Memory B cell (primary cell): Measurements from ENCODE around the gene CENPF.

Experiments used
- ATAC-seq: fragments of 150-1000 bp; cut with Tn5 transposase; 2 replicates; pipeline ENCODE4 v1.10.0; 2021; ENCODE audit warnings: low read depth, mild to moderate bottlenecking, moderate library complexity
- DNase-seq, 2 donors: peaks; one replicate each; pipeline ENCODE4 v3.0.0; 2022; ENCODE audit warnings: low spot score in 2 of 2
- H3K27ac Mint-ChIP-seq: one replicate; pipeline ENCODE4 v1.8.0; 2022; ENCODE audit warnings: mild to moderate bottlenecking, moderate library complexity, mixed read lengths
- H3K27me3 Mint-ChIP-seq: one replicate; pipeline ENCODE4 v1.8.0; 2022; ENCODE audit warnings: mixed read lengths
- H3K36me3 Mint-ChIP-seq: one replicate; pipeline ENCODE4 v1.8.0; 2022; ENCODE audit warnings: mild to moderate bottlenecking, mixed read lengths
- H3K4me1 Mint-ChIP-seq: one replicate; pipeline ENCODE4 v1.8.0; 2022; ENCODE audit warnings: mixed read lengths
- H3K4me3 Mint-ChIP-seq: one replicate; pipeline ENCODE4 v1.8.0; 2022; ENCODE audit warnings: mild to moderate bottlenecking, moderate library complexity, mixed read lengths
- H3K9me3 Mint-ChIP-seq: one replicate; pipeline ENCODE4 v1.8.0; 2022; ENCODE audit warnings: mixed read lengths

Gene CENPF

GRCh38 chr1:214617246-214617645 lies 14.3 kb downstream of the CENPF start:
- no peak overlapping the region for H3K4me3 Mint-ChIP-seq
- no peaks in the 10 kb centered on the region for H3K4me1 Mint-ChIP-seq
- ATAC-seq (no peak), DNase-seq (no peak)
- no peaks in the 10 kb centered on the region for H3K27me3 Mint-ChIP-seq
- H3K9me3 Mint-ChIP-seq, result no peaks in the 10 kb centered on the region
- no peak overlapping the region for H3K27ac Mint-ChIP-seq
- no peaks in the 10 kb centered on the region for H3K36me3 Mint-ChIP-seq

GRCh38 chr1:214617843-214618242 lies 14.8 kb downstream of the CENPF start:
- ATAC-seq, result no peak
- no peaks in the 10 kb centered on the region for H3K27me3 Mint-ChIP-seq
- H3K4me1 Mint-ChIP-seq, result no peaks in the 10 kb centered on the region
- H3K36me3 Mint-ChIP-seq, result no peaks in the 10 kb centered on the region
- H3K27ac Mint-ChIP-seq, result no peak overlapping the region
- no peak overlapping the region for H3K4me3 Mint-ChIP-seq
- no peak for DNase-seq
- H3K9me3 Mint-ChIP-seq, result no peaks in the 10 kb centered on the region

GRCh38 chr1:214621236-214621635 lies 18.2 kb downstream of the CENPF start:
- Mint-ChIP-seq H3K9me3 (no peaks in the 10 kb centered on the region), H3K27ac (no peak overlapping the region), H3K4me3 (no peak overlapping the region), H3K27me3 (no peaks in the 10 kb centered on the region), H3K36me3 (no peaks in the 10 kb centered on the region), H3K4me1 (no peaks in the 10 kb centered on the region)
- ATAC-seq (no peak), DNase-seq (no peak)

- Mint-ChIP-seq H3K4me3 (no peak overlapping the region), H3K27me3 (no peaks in the 10 kb centered on the region), H3K4me1 (no peaks in the 10 kb centered on the region), H3K9me3 (no peaks in the 10 kb centered on the region), H3K27ac (no peak overlapping the region), H3K36me3 (no peaks in the 10 kb centered on the region)
- DNase-seq (no peak), ATAC-seq (no peak)
Measured at GRCh38 chr1:214623430-214623829, 20.4 kb downstream of the CENPF start.

- ATAC-seq, result peak; percentile 63
- H3K36me3 Mint-ChIP-seq, result peaks cover 2% of the 10 kb centered on the region
- no peak overlapping the region for H3K27ac Mint-ChIP-seq
Measured at GRCh38 chr1:214632091-214632490, 29.1 kb downstream of the CENPF start.

GRCh38 chr1:214633686-214634085 lies 30.7 kb downstream of the CENPF start:
- DNase-seq (no peak), ATAC-seq (no peak)
- peaks cover 5% of the 10 kb centered on the region for H3K4me1 Mint-ChIP-seq
- no peaks in the 10 kb centered on the region for H3K27me3 Mint-ChIP-seq
- H3K4me3 Mint-ChIP-seq, result no peak overlapping the region
- H3K36me3 Mint-ChIP-seq, result peaks cover 2% of the 10 kb centered on the region
- no peaks in the 10 kb centered on the region for H3K9me3 Mint-ChIP-seq
- no peak overlapping the region for H3K27ac Mint-ChIP-seq

More at GRCh38 chr1:214632091-214632490, 29.1 kb downstream of the CENPF start:
- no peaks in the 10 kb centered on the region for H3K9me3 Mint-ChIP-seq
- DNase-seq, result no peak
- no peak overlapping the region for H3K4me3 Mint-ChIP-seq
- no peaks in the 10 kb centered on the region for H3K27me3 Mint-ChIP-seq
- H3K4me1 Mint-ChIP-seq, result peaks cover 5% of the 10 kb centered on the region

GRCh38 chr1:214634267-214634666 lies 31.3 kb downstream of the CENPF start:
- Mint-ChIP-seq H3K27ac (no peak overlapping the region), H3K4me3 (no peak overlapping the region), H3K27me3 (no peaks in the 10 kb centered on the region), H3K4me1 (peaks cover 5% of the 10 kb centered on the region), H3K36me3 (peaks cover 2% of the 10 kb centered on the region), H3K9me3 (no peaks in the 10 kb centered on the region)
- ATAC-seq, result no peak
- DNase-seq, result no peak

GRCh38 chr1:214635086-214635485 lies 32.1 kb downstream of the CENPF start:
- H3K27ac Mint-ChIP-seq, result no peak overlapping the region
- DNase-seq (no peak), ATAC-seq (no peak)
- H3K9me3 Mint-ChIP-seq, result no peaks in the 10 kb centered on the region
- H3K4me1 Mint-ChIP-seq, result peaks cover 5% of the 10 kb centered on the region
- no peak overlapping the region for H3K4me3 Mint-ChIP-seq
- peaks cover 2% of the 10 kb centered on the region for H3K36me3 Mint-ChIP-seq
- H3K27me3 Mint-ChIP-seq, result no peaks in the 10 kb centered on the region

- Mint-ChIP-seq H3K27me3 (no peaks in the 10 kb centered on the region), H3K27ac (no peak overlapping the region), H3K9me3 (no peaks in the 10 kb centered on the region), H3K36me3 (peaks cover 2% of the 10 kb centered on the region), H3K4me3 (no peak overlapping the region), H3K4me1 (peaks cover 5% of the 10 kb centered on the region)
- DNase-seq (no peak), ATAC-seq (no peak)
Measured at GRCh38 chr1:214635506-214635905, 32.5 kb downstream of the CENPF start.

GRCh38 chr1:214636436-214636835 lies 33.4 kb downstream of the CENPF start:
- Mint-ChIP-seq H3K27ac (no peak overlapping the region), H3K9me3 (no peaks in the 10 kb centered on the region), H3K36me3 (peaks cover 2% of the 10 kb centered on the region), H3K27me3 (no peaks in the 10 kb centered on the region), H3K4me1 (peaks cover 5% of the 10 kb centered on the region), H3K4me3 (no peak overlapping the region)
- ATAC-seq, result no peak
- DNase-seq, result no peak

GRCh38 chr1:214637125-214637524 lies 34.1 kb downstream of the CENPF start:
- Mint-ChIP-seq H3K27ac (no peak overlapping the region), H3K36me3 (peaks cover 2% of the 10 kb centered on the region), H3K4me3 (no peak overlapping the region), H3K4me1 (peaks cover 3% of the 10 kb centered on the region), H3K27me3 (no peaks in the 10 kb centered on the region), H3K9me3 (no peaks in the 10 kb centered on the region)
- DNase-seq (no peak), ATAC-seq (no peak)

GRCh38 chr1:214637722-214638458 lies 34.9 kb downstream of the CENPF start:
- H3K36me3 Mint-ChIP-seq, result peaks cover 2% of the 10 kb centered on the region
- no peaks in the 10 kb centered on the region for H3K4me1 Mint-ChIP-seq
- ATAC-seq (peak; percentile 41), DNase-seq (no peak)
- H3K27me3 Mint-ChIP-seq, result no peaks in the 10 kb centered on the region
- no peaks in the 10 kb centered on the region for H3K9me3 Mint-ChIP-seq
- H3K4me3 Mint-ChIP-seq, result no peak overlapping the region
- no peak overlapping the region for H3K27ac Mint-ChIP-seq

- DNase-seq (no peak), ATAC-seq (no peak)
- H3K4me1 Mint-ChIP-seq, result no peaks in the 10 kb centered on the region
- peaks cover 2% of the 10 kb centered on the region for H3K36me3 Mint-ChIP-seq
- H3K27ac Mint-ChIP-seq, result no peak overlapping the region
- H3K27me3 Mint-ChIP-seq, result no peaks in the 10 kb centered on the region
- no peak overlapping the region for H3K4me3 Mint-ChIP-seq
- H3K9me3 Mint-ChIP-seq, result no peaks in the 10 kb centered on the region
Measured at GRCh38 chr1:214638459-214638807, 35.4 kb downstream of the CENPF start.

- no peaks in the 10 kb centered on the region for H3K27me3 Mint-ChIP-seq
- H3K36me3 Mint-ChIP-seq, result no peaks in the 10 kb centered on the region
- H3K27ac Mint-ChIP-seq, result no peak overlapping the region
- DNase-seq, result no peak
- H3K9me3 Mint-ChIP-seq, result no peaks in the 10 kb centered on the region
- H3K4me1 Mint-ChIP-seq, result no peaks in the 10 kb centered on the region
- H3K4me3 Mint-ChIP-seq, result no peak overlapping the region
- no peak for ATAC-seq
Measured at GRCh38 chr1:214638997-214639396, 36.0 kb downstream of the CENPF start.

- Mint-ChIP-seq H3K27ac (no peak overlapping the region), H3K4me3 (no peak overlapping the region), H3K4me1 (no peaks in the 10 kb centered on the region), H3K9me3 (no peaks in the 10 kb centered on the region), H3K36me3 (no peaks in the 10 kb centered on the region), H3K27me3 (no peaks in the 10 kb centered on the region)
- DNase-seq, result no peak
- no peak for ATAC-seq
Measured at GRCh38 chr1:214640431-214641213, 37.6 kb downstream of the CENPF start.
